Smooth muscle cell (in vitro differentiated cells): ENCODE results near the gene GALNT2. TPM values are rescaled to one million over a fixed set of nuclear protein-coding genes. Genes with fewer than 3 reads are reported as not detected.

Source experiments
- DNase-seq: peaks from one replicate; lab custom pipeline; 2025; ENCODE audit not compliant: unreplicated experiment; lab: John Stamatoyannopoulos, UW
- H2AFZ ChIP-seq: fragments of 200-600 bp; sonication (generic); 2 replicates; pipeline ENCODE4 v1.6.0; 2016; ENCODE audit warnings: antibody characterized with exemption, low read depth, mild to moderate bottlenecking
- H3F3A ChIP-seq: fragments of 200-600 bp; sonication (generic); 2 replicates; pipeline ENCODE4 v1.6.0; 2017; ENCODE audit warnings: antibody characterized with exemption, low read depth
- H3K27ac ChIP-seq: fragments of 200-600 bp; sonication (generic); 2 replicates; pipeline ENCODE4 v1.5.1; 2016; ENCODE audit warnings: low read depth, mild to moderate bottlenecking
- H3K27me3 ChIP-seq: fragments of 200-600 bp; sonication (generic); 2 replicates; pipeline ENCODE4 v1.6.1; 2016; ENCODE audit warnings: low read depth, mild to moderate bottlenecking
- H3K36me3 ChIP-seq: fragments of 200-600 bp; sonication (generic); 2 replicates; pipeline ENCODE4 v1.5.1; 2016; ENCODE audit warnings: low read depth
- H3K4me1 ChIP-seq: fragments of 200-600 bp; sonication (generic); 2 replicates; pipeline ENCODE4 v1.5.1; 2016; ENCODE audit warnings: low read depth
- H3K4me2 ChIP-seq: fragments of 200-600 bp; sonication (generic); 2 replicates; pipeline ENCODE4 v1.6.0; 2016; ENCODE audit warnings: mild to moderate bottlenecking
- H3K4me3 ChIP-seq: fragments of 200-600 bp; sonication (generic); 2 replicates; pipeline ENCODE4 v1.5.1; 2016; ENCODE audit warnings: mild to moderate bottlenecking
- H3K79me2 ChIP-seq: fragments of 200-600 bp; sonication (generic); 2 replicates; pipeline ENCODE4 v1.6.0; 2016; ENCODE audit warnings: low read depth, mild to moderate bottlenecking
- H3K9ac ChIP-seq: fragments of 200-600 bp; sonication (generic); 2 replicates; pipeline ENCODE4 v1.6.0; 2016; ENCODE audit warnings: low read depth
- H3K9me3 ChIP-seq: fragments of 200-600 bp; sonication (generic); replicated peaks from 2 replicates; pipeline ENCODE4 v1.5.1; 2016; ENCODE audit warnings: low read depth
- H4K20me1 ChIP-seq: fragments of 200-600 bp; sonication (generic); 2 replicates; pipeline ENCODE4 v1.6.0; 2016; ENCODE audit warnings: low read depth
- CTCF ChIP-seq: fragments of 200-600 bp; sonication (generic); IDR thresholded peaks from 2 replicates; pipeline ENCODE4 v1.5.1; 2017; ENCODE audit warnings: borderline replicate concordance, mild to moderate bottlenecking, antibody characterized with exemption; ENCODE audit not compliant: insufficient read depth, poor library complexity, severe bottlenecking
- WGBS: methylation state at CpG from one replicate; pipeline ENCODE4 v1.1.7; 2016; ENCODE audit warnings: low lambda C conversion rate; 5-methylcytosine and 5-hydroxymethylcytosine counted together
- polyA plus RNA-seq: library from polyadenylated mRNA; unstranded; fragments of >200 nt; fragmentation: Nextera tagmentation; extraction: Ambion mirVana; gene quantifications from 2 replicates; pipeline ENCODE4 v1.2.1, GENCODE V29; 2016
- total RNA-seq: library from RNA; depleted of rRNA; stranded (reverse); fragments of >200 nt; gene quantifications from 2 replicates; pipeline ENCODE4 v1.2.3, GENCODE V29; 2014

The GALNT2 gene
- total and polyA plus RNA-seq, 2 experiments from 2014 or later, result 76.4 to 152 TPM

- Histone ChIP-seq H3K27ac (peak overlapping the region; percentile 92), H2AFZ (no peak overlapping the region), H3K79me2 (peaks cover 89% of the 10 kb centered on the region), H3K4me2 (peak overlapping the region; percentile 31), H4K20me1 (peaks cover 92% of the 10 kb centered on the region), H3K27me3 (no peaks in the 10 kb centered on the region), H3K9ac (peak overlapping the region; percentile 61), H3F3A (peaks cover 5% of the 10 kb centered on the region), H3K9me3 (no peaks in the 10 kb centered on the region), H3K36me3 (no peaks in the 10 kb centered on the region), H3K4me3 (no peak overlapping the region), H3K4me1 (peaks cover 25% of the 10 kb centered on the region)
- DNase-seq, result no peak
- WGBS, result 75% methylated on average over 16 of the region's 16 CpGs
- TF ChIP-seq CTCF, result no peak
Observed at GRCh38 chr1:230122366-230123279, 55.6 kb downstream of the GALNT2 start.

GRCh38 chr1:230123280-230124185, 56.5 kb downstream of the GALNT2 start:
- H3K4me3 ChIP-seq, result no peak overlapping the region
- TF ChIP-seq CTCF, result no peak
- 82% methylated on average over 13 of the region's 13 CpGs for WGBS
- peaks cover 5% of the 10 kb centered on the region for H3F3A ChIP-seq
- H2AFZ ChIP-seq, result no peak overlapping the region
- no peaks in the 10 kb centered on the region for H3K36me3 ChIP-seq
- peaks cover 93% of the 10 kb centered on the region for H4K20me1 ChIP-seq
- H3K9me3 ChIP-seq, result no peaks in the 10 kb centered on the region
- no peaks in the 10 kb centered on the region for H3K27me3 ChIP-seq
- peak overlapping the region; percentile 92 for H3K27ac ChIP-seq
- H3K4me2 ChIP-seq, result peak overlapping the region; percentile 32
- H3K9ac ChIP-seq, result peak overlapping the region; percentile 61
- peaks cover 25% of the 10 kb centered on the region for H3K4me1 ChIP-seq
- no peak for DNase-seq
- H3K79me2 ChIP-seq, result peaks cover 88% of the 10 kb centered on the region

GRCh38 chr1:230124186-230125128, 57.4 kb downstream of the GALNT2 start:
- Histone ChIP-seq H4K20me1 (peaks cover 95% of the 10 kb centered on the region), H3K79me2 (peaks cover 85% of the 10 kb centered on the region), H3K9ac (peak overlapping the region; percentile 61), H3K36me3 (no peaks in the 10 kb centered on the region), H3K4me2 (peak overlapping the region; percentile 32), H3K9me3 (no peaks in the 10 kb centered on the region), H3K4me1 (peaks cover 25% of the 10 kb centered on the region), H2AFZ (no peak overlapping the region), H3K27ac (peak overlapping the region; percentile 92), H3K4me3 (no peak overlapping the region), H3K27me3 (no peaks in the 10 kb centered on the region), H3F3A (peaks cover 5% of the 10 kb centered on the region)
- TF ChIP-seq CTCF, result no peak
- 72% methylated on average over 9 of the region's 9 CpGs for WGBS
- no peak for DNase-seq
